HG03565 (cell line): ENCODE measurements around the gene NEB.
A peak's percentile ranks its signal among the peaks of the same experiment; 100 is the strongest.
"Not testable (repeated sequence)": the region's sequence is repeated elsewhere in the genome, so short reads cannot be mapped to it uniquely, and the experiment has no call there.

Experiments used
- ATAC-seq: cut with Tn5 transposase; IDR thresholded peaks from one replicate; pipeline ENCODE4 v1.9.1; 2021; ENCODE audit warnings: mild to moderate bottlenecking, moderate library complexity; ENCODE audit not compliant: unreplicated experiment

The NEB gene

GRCh38 chr2:151704480-151704961 is 29.8 kb downstream of the NEB start:
- ATAC-seq: not testable (repeated sequence)

GRCh38 chr2:151698134-151698533 is 36.1 kb downstream of the NEB start:
- ATAC-seq: not testable (repeated sequence)

GRCh38 chr2:151695778-151696177 is 38.5 kb downstream of the NEB start:
- ATAC-seq: no peak

- no peak for ATAC-seq
Observed at GRCh38 chr2:151691631-151692030, 42.6 kb downstream of the NEB start.

GRCh38 chr2:151688719-151689118 is 45.6 kb downstream of the NEB start:
- ATAC-seq: no peak

- ATAC-seq: no peak
Observed at GRCh38 chr2:151682459-151683003, 51.7 kb downstream of the NEB start.

GRCh38 chr2:151681051-151681450 is 53.2 kb downstream of the NEB start:
- ATAC-seq: no peak

- no peak for ATAC-seq
Observed at GRCh38 chr2:151679994-151680393, 54.3 kb downstream of the NEB start.

- ATAC-seq: no peak
Observed at GRCh38 chr2:151678849-151679248, 55.4 kb downstream of the NEB start.

GRCh38 chr2:151673016-151673415 is 61.3 kb downstream of the NEB start:
- no peak for ATAC-seq

GRCh38 chr2:151672277-151672676 is 62.0 kb downstream of the NEB start:
- ATAC-seq: no peak

- ATAC-seq: no peak
Observed at GRCh38 chr2:151670846-151671597, 63.3 kb downstream of the NEB start.

GRCh38 chr2:151670346-151670745 is 63.9 kb downstream of the NEB start:
- ATAC-seq: peak; percentile 84

- no peak for ATAC-seq
Observed at GRCh38 chr2:151669585-151670081, 64.6 kb downstream of the NEB start.

GRCh38 chr2:151668737-151669136 is 65.5 kb downstream of the NEB start:
- no peak for ATAC-seq

GRCh38 chr2:151665959-151666358 is 68.3 kb downstream of the NEB start:
- ATAC-seq: no peak

GRCh38 chr2:151664520-151664919 is 69.8 kb downstream of the NEB start:
- peak; percentile 75 for ATAC-seq

- no peak for ATAC-seq
Observed at GRCh38 chr2:151661625-151662024, 72.7 kb downstream of the NEB start.

- no peak for ATAC-seq
Observed at GRCh38 chr2:151658081-151658480, 76.2 kb downstream of the NEB start.

- no peak for ATAC-seq
Observed at GRCh38 chr2:151657667-151658076, 76.6 kb downstream of the NEB start.

GRCh38 chr2:151655663-151656398 is 78.4 kb downstream of the NEB start:
- no peak for ATAC-seq

GRCh38 chr2:151654891-151655290 is 79.4 kb downstream of the NEB start:
- no peak for ATAC-seq
